DMS53 treated with DMSO at 0.1 percent for 48 hours (cell line): ENCODE data around the gene TSGA10.

ENCODE experiments used
- DNase-seq: peaks from one replicate; lab custom pipeline; 2025; ENCODE audit not compliant: unreplicated experiment; lab: John Stamatoyannopoulos, UW

The TSGA10 gene

DNA sequence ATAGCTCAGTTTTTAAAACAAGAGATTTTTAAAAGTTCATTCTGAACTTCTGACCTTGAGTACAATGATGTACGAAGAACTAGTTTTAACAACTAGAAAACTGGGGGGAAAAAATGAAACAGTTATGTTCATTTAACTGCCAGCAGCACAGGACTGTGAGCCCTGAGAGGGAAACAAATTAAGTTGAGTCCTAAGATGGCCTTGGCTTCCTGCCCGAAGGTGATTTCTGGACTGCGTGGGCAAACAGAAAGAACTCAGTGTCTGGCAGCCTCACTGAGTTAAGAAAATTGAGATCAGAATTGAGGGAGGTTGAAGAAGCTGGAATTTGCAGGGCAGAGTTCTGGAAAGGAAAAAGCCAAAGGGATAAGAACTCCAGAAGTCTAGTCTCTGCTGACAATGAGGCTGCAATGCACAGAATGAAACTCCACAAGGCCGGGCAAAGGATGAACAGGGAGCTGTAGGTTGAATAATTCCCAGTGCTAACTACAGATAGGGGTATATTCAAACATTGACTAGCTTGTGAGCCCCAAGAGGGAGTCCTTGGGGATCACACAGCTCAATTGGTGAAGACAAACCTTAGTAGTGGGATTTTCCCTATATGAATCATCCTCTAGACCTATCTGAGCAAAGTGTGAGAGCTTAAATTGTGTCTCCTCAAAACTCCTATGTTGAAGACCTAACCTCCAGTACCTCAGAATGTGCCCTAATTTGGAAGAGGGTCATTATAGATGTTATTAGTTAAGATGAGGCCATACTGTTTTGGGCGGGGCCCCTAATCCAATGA is 205.6 kb downstream of the TSGA10 start:
- DNase-seq: no peak

- no peak for DNase-seq
Measured at GRCh38 chr2:98947554-98947953, 207.2 kb downstream of the TSGA10 start.
